Stimulated activated CD8-positive, alpha-beta memory T cell treated with anti-CD3 and anti-CD28 coated beads, Interleukin-7, amount 100 ng/mL, for 48 hours (primary cell): ENCODE measurements around the gene AGAP1.

Experiments used
- DNase-seq, 2 donors: peaks; one replicate each; pipeline ENCODE4 v3.0.0-alpha.2; 2020; ENCODE audit warnings: low read depth in 1 of 2; ENCODE audit errors: extremely low read depth in 1 of 2

Gene AGAP1

DNA sequence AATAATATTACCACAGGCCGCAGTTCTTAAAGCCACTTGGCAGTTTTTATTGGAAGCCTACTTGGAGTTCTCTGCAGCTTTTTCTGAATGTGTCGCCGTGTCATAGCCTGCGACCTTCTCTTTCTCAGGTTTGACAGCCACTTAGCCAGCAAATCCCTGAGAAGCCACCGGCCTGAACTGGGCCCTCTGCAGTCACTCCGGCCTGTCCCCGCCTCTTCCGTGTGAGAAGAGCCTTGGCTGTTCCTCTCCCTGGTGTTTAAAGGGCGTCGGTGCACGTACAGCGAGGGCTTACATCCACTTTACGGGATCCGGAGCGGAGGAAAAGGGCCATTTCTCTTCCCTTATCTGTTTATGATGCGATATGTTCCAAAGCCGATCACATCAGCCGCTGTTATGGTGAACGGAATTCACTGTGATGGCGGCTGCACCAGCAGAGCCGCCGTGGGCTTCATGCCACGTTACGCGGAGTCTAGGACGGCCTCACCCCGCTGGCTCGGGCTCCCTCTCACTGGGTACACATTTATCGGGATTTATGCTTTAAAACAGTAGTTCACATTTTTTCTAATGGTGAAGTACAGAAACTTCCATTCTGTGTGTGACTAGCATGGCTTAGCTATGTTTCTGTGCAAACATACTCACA lies 607.6 kb downstream of the AGAP1 start:
- no peak for DNase-seq

DNA sequence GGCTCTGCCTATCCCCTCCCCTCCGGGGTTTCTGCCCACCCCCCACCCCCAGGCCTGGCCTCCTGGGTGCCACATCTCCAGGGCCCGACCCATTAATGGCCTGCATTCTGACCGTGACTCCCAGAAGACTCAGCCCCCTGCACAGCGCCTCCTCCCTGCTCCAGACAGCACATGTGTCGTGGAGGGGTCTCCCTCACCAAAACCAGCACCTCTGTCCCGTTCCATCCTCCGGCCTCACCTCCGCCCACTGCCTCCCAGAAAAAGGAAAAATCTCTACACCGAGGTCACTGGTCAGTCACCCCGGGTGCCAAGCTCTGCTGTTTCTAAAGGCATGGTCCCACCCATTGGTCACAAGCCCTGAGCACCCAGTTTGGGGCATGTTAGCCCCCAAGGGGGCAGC lies 609.1 kb downstream of the AGAP1 start:
- no peak for DNase-seq

DNA sequence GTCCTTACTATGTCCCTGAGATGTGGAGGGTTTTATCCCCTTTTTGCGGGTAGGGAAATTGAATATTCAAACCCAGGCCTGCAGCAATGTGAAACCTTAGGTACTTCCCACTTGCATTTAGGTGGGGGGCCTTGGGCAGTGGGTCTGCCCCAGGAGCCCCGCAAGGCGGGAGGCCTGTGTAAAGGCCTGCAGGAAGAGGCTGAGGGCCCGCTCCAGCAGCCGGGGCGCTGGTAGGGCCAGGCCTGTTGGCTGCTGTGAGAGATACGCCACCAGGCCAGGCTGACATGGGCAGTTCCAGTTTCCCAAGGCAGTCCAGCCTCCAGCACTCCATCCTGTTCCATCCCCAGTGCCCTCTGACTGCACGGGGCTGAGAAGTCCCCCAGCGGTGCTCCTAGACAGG lies 610.1 kb downstream of the AGAP1 start:
- no peak for DNase-seq

DNA sequence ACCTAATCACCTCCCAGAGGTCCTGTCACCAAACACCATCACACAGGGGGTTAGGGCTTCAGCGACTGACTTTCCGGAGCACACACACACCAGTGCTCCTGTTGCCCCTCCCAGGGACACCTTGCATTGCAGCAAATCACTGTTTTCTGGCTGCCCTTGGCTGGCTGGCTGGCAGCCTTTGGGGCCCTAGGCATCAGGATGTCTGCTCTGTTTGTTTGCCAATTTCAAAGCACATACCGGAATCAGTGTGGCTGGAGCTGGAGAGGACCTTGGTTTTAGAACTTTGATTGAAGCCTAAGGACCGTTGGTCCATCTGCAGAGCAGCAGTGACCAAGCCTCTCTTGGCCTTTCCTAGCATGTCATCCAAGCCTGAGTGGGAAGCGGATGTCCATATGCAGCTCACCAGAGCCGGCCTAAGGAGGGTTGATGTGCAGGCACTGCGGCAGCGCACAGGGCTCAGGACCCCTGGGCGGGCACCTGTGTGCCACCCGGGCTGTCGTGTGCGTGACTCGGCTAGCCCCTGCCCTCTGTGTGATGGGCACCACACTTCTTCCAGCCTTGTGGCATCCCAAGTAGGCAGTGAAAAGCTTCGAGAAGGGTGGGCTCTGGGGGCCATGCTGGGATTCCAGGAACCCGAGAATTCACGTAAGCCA lies 612.2 kb downstream of the AGAP1 start:
- no peak for DNase-seq

DNA sequence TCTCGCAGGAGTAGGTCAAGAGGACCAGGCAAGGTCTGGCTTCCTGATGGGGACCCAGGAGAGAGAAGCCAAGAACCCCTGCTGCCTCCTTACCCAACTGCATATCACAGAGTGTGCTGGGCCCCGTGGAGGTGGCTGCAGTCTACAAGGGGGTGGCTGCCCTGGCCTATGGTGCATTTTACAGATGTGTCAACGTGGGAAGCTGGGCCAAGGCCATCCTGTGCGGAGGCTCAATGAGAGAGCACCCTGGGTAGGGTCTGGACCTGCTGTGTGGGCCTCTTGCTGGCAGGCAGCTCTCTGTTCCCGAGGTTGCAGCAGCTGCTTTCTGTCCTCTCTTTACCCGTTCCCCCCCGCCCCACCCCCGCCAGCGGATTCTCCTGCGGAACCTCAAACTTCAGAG lies 612.9 kb downstream of the AGAP1 start:
- DNase-seq: no peak

DNA sequence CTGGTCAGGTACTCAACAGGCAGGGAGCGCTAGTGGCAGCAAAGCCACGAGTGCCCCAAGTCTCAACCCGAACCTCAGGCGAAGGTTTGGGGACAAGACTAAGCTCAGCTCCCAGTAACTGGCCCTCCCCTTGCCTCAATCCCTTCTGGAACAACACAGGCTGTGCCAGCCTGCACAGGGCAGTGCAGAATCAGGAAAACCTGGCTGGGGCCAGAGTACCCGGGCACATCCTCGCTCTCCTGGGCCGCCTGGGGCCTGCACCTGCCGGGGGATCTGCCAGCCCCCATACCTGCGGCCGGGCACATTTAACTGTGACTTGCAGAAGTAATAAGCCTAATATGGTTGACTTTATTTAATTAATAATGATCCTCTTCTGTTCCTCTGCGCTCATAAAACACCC lies 613.7 kb downstream of the AGAP1 start:
- no peak for DNase-seq

DNA sequence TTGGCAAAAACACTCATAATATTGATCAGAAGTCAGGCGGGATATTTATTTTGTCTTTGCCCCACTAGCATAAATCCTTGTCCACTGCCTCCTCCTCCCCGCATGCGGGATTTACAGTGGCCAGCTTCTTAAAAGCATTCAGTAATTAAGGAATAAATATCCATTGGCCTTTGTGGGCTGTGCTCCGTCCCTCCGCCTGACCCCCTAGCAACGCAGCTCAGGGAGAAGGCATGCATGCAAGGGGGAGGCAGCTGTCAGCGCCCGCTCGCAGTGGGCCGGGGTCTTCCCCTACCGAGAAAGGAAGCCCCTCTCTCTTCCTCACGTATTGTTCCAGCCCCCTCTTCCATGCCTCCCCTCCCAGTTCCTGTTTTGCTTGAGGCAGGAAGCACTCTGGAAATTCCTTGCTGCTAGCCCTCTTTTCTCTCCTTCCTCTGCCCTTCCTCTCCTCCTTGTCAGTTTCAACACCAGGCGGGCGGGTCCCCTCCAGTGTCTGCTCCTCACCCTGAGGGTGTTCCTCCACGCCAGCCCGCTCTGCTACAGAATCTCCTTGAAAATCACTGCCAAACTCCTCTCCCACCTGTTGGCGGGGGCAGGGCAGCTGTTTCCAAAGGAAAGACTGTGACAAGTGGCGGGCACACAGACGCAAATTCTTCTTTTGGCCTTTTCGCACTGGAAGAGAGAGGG lies 614.2 kb downstream of the AGAP1 start:
- no peak for DNase-seq

DNA sequence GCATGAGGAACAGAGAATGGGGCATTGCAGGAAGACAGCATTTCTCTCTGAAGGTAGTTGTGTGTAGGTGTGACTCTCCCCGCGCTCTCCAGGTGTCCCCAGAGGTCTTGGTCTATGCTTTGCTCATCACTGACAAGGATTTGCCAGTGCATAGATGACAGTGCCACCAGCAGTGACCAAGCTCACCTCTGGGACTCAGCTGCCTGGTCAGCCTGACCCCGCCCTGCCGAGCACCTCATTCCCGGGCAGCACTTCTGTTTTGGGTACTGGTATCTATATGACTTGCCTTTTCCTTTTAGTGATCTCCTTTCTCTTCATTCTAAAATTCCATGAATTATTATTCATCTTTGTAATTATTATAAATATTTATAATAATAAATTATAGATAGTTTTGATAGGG lies 615.2 kb downstream of the AGAP1 start:
- DNase-seq: no peak

DNA sequence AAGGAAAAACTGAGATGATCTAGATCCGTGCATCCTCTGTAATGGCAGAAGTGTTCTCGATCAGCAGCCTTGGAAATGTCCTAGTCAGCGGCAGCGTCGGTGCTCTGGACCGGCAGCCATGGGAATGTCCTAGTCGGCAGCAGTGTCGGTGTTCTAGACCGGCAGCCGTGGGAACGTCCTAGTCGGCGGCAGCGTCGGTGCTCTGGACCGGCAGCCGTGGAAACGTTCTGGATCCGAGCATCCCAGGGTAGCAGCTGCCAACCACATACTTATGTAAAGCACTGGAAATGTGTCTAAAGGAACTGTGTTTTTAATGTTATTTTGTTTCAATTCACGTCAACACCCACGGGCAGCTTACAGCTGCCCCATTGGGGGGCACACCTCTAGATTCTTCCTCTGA lies 615.6 kb downstream of the AGAP1 start:
- DNase-seq: no peak

DNA sequence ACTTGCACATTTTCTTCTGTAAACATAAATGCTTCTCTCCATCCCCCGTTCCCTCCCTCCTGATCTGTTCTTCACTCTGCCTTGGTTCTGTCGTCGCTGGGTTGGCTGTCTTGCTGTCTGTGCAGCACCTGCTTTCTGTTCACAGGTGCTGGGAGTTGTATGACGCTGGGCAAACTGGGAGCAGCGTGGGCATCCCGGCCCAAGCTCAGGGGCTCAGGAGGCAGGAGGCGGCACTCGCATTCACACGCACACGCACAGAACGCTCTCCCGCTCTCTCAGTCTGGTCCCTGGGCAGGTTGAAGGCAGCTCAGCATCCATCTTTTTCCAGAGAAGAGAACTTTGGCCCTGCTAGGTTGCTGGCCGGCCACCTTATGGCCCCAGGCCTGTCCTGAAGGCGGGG lies 618.6 kb downstream of the AGAP1 start:
- DNase-seq: no peak

DNA sequence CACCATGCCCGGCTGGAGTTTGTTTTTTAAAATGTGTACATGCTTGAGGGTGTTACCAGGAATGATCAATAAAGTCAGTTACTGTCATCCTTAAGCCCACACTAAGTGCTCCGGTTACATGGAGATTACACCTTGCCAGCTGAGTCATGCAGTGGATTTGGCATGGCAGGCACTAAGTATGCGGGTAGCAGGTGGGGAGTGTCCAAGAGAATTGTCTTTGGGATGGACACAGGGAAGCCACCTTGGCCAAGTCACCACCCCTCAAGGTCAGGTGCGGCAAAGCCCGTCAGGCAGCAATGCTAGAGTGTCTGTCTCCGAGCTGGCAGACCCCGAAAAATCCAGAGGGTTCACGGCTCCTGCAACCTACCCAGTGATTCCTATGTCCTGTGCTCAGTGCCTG lies 619.6 kb downstream of the AGAP1 start:
- no peak for DNase-seq

DNA sequence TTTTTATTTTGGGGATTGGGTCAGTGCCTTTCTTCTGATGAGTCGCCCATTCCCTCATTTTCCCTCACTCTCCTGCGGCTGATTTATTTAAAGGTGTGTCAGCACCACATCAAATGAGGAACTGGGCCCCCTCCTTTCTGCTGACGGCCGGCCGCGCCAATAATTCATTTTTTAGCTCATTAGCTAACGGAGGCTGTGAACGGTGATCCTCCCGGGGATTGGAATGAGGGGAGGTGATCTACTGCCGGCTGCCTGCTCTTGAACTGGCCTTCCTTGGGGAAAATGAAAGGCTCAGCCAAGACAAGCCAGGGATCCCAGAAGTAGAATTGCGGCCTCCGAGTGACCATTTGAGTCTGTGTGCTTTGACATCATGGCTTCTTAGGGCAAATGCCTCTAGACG lies 620.1 kb downstream of the AGAP1 start:
- no peak for DNase-seq

DNA sequence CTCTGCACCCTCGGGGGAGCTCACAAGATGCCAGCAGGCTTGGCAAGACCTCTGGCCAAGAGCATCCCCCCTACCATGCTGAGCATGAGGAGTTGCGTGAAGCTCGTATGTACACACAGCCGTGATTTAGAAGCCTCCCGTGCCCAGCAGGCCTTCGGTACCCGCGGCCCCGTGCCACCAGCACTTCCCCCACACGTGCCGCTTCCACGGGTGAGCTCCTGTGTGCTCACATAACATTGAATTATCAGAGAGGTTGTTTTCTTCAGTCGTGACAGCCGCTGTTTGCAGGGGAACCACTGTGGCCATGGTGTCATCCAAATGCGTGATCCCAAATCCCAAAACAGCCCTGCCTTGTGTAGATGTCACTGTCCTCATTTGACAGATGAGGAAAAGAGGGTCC lies 621.1 kb downstream of the AGAP1 start:
- DNase-seq: no peak

DNA sequence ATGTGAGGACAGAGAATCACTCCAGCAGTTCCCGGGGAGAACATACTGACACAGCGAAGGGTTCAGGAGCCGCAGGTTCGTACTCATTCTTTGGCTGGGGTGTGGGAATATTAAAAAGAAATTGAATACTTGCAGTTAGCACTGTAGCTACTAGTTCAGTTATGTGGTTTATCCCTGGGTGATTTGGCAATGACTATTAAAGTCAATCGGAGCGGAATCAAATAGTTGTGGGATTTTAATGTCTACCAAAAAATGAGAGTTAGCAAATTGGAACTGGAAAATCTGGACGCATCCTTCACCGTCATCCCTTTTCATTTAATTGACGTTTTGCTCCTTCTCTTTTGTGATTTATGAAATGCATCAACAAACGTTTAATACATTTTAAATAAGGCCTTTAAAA lies 623.6 kb downstream of the AGAP1 start:
- DNase-seq: no peak

DNA sequence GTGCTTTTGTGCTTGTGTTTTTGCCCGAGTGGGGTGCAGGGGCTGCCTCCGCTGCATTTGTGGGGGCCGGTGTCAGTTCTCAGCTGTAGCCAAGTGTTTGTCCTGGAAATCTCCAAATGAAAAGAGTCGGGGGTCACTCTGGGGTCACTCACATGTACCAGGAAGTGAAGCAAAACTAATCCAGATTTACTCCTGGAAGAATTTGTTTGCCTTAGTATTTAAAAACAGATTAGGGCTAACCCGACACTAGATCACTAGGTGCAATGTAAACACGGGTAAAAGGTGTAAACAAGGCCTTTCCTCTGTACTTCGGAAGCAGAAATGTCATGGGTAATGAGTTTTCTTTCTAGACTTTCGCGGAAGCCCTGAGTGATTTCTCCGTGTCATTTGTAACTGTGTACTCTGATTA lies 624.0 kb downstream of the AGAP1 start:
- DNase-seq: no peak

DNA sequence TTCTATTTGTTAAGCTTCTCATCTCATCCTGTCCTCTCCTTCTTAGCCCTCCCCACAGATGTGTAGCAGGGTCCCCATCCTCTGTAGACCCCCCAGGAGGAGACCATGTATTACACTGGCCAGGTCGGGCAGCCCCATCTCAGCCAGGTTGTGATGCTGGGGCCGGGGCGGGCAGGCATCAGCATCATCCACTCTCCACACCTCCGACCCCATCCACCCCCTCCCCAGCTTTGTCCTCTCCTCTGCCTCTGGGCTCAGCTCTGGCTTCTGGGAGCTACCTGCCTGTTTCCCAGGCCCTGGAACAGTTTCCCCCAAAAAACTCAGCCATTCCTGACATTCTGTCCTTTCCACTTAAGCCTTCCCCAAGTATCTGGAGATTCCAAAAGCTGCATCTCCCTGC lies 625.2 kb downstream of the AGAP1 start:
- no peak for DNase-seq

DNA sequence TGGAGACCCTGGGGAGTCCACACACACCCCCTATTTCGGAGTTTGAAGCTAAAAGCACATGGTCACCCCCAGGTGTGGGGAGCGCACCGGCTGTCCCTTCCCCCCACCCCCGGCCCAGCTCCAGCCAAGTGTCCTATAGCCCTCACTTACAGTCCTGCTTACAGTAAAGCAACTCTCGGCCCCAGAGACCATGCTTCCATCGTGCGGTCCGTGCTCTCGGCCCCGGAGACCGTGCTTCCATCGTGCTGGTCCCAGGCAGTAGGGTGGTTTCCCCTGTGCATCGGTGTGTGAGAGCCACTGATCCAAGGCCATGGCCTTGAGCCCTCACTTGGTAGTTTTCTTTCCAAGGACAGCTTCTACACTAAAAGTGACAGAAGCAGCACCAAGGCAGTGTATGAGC lies 625.6 kb downstream of the AGAP1 start:
- no peak for DNase-seq

DNA sequence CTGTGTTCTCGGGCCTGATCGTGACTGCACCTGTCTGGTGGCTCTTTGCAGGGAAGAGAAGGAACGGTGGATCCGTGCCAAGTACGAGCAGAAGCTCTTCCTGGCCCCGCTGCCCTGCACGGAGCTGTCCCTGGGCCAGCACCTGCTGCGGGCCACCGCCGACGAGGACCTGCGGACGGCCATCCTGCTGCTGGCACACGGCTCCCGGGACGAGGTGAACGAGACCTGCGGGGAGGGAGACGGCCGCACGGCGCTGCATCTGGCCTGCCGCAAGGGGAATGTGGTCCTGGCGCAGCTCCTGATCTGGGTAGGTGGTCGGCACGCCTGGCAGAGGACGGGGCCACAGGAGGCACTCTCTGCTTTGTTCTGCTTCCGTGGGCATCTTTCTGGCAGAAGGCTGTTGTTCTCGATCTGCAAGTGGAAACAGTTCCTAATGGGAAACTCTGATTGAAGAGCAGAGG lies 626.3 kb downstream of the AGAP1 start:
- no peak for DNase-seq

DNA sequence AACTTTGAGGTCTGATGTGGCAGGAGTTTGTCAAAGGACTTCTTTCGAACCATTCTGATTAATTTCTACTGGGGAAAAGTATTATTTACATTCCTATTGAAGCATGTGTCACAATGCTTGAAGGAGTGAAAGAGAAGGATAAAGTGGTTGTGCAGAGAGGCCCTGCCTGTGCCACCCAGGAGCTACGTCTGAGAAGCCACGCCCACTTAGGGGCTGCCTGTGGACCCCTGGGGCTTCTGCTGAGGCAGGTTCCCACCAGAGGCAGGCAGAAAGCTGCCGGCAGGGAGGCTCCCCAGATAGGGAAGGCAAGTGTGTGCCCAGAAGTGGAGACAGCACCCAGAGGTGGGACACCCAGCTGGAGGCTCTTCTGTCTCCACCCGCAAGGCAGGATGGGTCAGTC lies 627.0 kb downstream of the AGAP1 start:
- DNase-seq: no peak

DNA sequence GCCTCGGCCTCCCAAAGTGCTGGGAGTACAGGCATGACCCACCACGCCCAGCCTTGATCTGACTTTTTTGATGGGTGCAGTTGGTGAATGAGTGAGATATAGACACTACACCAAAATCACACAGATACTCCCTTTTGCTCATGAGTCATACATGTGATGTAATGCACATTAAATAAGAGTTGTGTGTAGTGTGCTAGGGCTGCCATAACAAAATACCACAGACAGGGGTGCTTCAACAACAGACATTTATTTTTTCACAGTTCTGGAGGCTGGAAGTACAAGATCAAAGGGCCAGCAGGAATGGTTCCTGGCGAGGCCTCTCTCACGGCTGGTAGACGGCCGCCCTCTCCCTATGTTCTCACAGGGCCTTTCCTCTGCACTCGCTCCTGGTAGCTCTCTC lies 627.7 kb downstream of the AGAP1 start:
- DNase-seq: no peak

DNA sequence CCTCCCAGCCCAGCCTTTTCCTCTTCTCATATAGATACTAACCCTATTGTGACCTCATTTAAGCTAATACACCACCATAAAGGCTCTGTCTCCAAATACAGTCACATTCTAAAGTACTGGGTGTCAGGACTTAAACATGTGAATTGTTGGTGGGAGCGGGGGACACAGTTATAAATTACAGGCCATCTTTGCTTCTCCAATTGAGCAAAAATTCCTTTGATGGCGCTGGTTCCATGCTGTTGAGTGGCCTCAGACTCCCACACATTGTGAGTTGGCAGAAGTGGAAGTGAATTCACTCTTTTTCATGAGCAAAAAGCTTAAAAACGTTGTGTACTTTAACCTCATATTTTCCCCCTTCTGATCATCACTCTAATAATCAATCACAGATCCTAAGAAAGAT lies 628.4 kb downstream of the AGAP1 start:
- DNase-seq: no peak

DNA sequence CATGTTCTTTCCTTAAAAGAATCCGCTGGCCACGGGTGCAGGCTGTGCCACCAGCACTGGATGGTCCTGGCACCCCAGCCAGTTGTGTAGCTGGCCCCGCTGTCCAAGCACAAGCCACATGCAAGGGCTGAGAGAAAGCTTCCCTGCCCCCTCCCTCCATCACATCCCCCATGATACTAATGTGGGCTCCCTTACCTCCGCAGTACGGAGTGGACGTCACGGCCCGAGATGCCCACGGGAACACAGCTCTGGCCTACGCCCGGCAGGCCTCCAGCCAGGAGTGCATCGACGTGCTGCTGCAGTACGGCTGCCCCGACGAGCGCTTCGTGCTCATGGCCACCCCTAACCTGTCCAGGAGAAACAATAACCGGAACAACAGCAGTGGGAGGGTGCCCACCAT lies 629.9 kb downstream of the AGAP1 start:
- DNase-seq: no peak
